Fibroblast of lung (primary cell): ENCODE results near the gene SSR2.

ENCODE experiments used
- EZH2 ChIP-seq: IDR thresholded peaks from 2 replicates; pipeline ENCODE4 v1.5.1; 2012; ENCODE audit warnings: low read length, control low read depth, mild to moderate bottlenecking; ENCODE audit errors: missing control alignments
- TF ChIP-seq, protein P1 (sequence below), 2 donors: IDR thresholded peaks in 1 of 2; conservative IDR thresholded peaks in 1 of 2; 1 replicate in 1 of 2; 2 replicates in 1 of 2; pipeline ENCODE4 v1.5.1; 2011 to 2012; ENCODE audit warnings: low read length in 2 of 2, control low read depth in 1 of 2, inconsistent platforms in 1 of 2, low read depth in 1 of 2, mild to moderate bottlenecking in 1 of 2

DNA sequence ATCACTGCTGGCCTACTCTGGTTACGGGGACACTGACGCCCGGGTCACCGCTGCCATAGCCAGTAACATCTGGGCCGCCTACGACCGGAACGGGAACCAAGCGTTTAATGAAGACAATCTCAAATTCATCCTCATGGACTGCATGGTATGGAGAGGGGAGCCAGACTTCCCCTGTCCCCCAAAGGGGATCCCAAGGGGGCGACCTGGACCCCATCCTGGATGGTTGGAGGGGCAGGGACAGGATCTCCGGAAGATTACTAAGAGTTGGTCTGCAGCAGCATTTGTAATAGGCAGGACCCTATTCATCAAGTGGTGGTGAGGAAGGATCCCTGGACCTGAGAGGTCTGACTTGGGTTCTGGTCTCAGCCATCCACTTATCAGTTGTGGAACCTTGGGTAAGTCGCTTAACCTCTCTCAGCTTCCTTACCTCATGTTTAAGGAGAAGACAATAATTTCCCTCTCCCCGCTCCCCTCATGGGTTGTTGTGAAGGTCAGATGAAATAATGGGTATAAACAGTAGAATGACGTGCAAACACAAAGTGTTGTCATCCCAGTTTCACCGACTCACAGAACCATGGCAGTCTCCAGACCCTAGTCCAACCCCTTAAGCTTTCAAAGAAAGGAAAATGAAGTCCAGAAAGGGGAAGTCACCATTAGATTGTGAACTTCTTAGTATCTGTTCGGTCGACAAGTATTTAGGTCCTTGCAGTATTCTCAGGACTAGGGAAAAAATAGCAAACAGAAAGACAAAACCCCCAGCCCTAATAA lies 34.7 kb upstream of the SSR2 start:
- TF ChIP-seq EZH2, result no peak
- TF ChIP-seq, protein P1, sequence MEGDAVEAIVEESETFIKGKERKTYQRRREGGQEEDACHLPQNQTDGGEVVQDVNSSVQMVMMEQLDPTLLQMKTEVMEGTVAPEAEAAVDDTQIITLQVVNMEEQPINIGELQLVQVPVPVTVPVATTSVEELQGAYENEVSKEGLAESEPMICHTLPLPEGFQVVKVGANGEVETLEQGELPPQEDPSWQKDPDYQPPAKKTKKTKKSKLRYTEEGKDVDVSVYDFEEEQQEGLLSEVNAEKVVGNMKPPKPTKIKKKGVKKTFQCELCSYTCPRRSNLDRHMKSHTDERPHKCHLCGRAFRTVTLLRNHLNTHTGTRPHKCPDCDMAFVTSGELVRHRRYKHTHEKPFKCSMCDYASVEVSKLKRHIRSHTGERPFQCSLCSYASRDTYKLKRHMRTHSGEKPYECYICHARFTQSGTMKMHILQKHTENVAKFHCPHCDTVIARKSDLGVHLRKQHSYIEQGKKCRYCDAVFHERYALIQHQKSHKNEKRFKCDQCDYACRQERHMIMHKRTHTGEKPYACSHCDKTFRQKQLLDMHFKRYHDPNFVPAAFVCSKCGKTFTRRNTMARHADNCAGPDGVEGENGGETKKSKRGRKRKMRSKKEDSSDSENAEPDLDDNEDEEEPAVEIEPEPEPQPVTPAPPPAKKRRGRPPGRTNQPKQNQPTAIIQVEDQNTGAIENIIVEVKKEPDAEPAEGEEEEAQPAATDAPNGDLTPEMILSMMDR (conservative IDR thresholded peaks at IDR 0.05 in 1 of 2, IDR thresholded peaks at IDR 0.05 in 1 of 2; ENCODE audit: low read depth in 1 of 2, low read length in 2 of 2), result no peak
